Activated CD4-positive, alpha-beta T cell treated with anti-CD3 and anti-CD28 coated beads, Interleukin-2, amount 50 U/mL, for 16 hours (primary cell): ENCODE measurements around the gene GRIN2A.

Source experiments
- DNase-seq: peaks from one replicate; pipeline ENCODE4 v3.0.0-alpha.2; 2020

GRIN2A gene

DNA sequence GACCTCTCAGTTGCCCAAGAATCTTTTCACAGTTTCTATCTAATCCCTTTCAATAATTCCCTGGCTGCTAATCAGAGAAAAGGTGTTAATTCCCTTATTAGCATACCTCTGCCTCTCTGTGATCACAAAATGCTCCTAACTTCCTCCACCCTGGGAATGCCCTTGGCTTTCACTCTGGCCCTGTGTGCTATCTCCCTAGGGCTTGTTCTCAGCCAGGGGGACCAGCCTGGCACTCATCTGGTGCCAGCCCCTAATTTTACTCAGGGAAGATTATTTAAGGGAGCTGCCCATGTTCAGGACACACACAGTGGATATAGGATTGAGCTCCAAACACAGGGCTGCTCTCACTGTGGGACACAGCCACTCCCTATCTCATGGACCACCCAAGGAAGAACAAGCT is 225.2 kb downstream of the GRIN2A start:
- no peak for DNase-seq

GRCh38 chr16:9955677-9956076 is 226.6 kb downstream of the GRIN2A start:
- no peak for DNase-seq

- no peak for DNase-seq
Observed at GRCh38 chr16:9953908-9954570, 228.2 kb downstream of the GRIN2A start.

DNA sequence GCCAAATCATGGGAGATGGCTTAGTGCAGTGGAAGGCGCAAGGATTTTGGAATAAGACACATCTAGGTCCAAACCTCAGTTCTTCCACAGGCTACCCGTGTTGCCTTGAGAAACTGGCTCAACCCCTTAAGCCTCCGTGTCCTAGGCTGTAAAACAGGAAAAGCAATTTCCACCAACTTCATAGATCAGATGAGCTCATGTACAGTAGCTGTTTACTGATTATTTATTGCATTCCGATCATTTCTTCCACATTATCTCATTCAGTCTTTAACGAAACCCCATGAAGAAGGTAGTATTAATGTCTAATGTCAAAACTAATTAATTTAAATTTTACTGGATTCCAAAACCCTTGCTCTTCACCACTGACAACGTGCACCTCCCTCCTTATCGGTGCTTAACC is 231.6 kb downstream of the GRIN2A start:
- DNase-seq = no peak

- DNase-seq = no peak
Observed at GRCh38 chr16:9949396-9949795, 232.8 kb downstream of the GRIN2A start.

DNA sequence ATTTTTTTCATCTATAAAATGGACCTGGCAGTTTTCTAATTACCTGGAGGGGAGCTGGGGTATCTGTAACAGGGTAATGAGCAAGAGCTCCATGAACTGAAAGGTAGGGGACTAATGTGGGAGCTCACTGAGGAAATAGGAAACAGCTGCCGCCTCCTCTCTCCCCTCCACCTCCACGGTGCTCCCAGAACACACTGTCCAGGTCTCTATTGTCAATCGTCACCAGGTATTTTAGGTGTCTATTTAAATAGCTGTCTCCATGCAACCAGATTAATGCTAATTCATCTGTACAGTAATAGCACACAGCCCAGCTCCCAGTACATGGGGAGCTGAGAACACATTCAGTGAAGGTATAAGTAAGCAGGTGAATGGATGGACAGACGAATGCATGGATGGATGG is 233.3 kb downstream of the GRIN2A start:
- DNase-seq = no peak

DNA sequence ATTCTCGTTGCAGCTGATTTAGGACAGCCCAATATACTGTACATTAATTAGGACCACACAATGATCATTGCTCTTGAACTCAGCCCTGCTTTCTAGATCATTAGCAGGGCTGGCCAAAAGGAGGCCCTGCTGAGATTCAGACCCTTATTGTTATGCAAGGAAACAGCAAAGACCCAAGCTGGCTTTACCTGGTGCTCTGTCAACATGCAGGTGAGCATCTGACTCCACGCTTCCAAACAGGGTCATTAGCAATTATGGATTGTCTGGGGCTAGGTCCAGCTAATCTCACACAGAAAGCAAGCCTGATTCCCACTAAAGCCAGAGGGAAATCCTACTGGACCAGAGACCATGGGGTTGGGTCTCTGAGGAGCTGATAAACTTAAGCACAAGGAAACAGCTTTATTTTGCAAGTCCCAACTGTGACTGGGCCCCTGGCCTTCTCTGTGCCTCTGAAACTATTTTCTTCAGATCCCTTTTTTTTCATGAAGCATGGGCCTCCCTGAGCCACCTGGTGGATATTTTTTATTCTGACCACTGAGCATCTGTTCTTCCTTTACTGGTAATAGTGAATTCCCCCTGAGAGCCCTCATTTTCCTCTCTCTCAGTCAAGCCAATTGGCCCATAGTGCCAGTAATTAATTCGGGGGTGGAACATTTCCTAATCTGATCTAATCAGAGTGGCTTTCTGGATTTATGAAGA is 236.1 kb downstream of the GRIN2A start:
- no peak for DNase-seq

GRCh38 chr16:9943121-9943520 is 239.1 kb downstream of the GRIN2A start:
- no peak for DNase-seq

- no peak for DNase-seq
Observed at GRCh38 chr16:9941245-9941644, 241.0 kb downstream of the GRIN2A start.

DNA sequence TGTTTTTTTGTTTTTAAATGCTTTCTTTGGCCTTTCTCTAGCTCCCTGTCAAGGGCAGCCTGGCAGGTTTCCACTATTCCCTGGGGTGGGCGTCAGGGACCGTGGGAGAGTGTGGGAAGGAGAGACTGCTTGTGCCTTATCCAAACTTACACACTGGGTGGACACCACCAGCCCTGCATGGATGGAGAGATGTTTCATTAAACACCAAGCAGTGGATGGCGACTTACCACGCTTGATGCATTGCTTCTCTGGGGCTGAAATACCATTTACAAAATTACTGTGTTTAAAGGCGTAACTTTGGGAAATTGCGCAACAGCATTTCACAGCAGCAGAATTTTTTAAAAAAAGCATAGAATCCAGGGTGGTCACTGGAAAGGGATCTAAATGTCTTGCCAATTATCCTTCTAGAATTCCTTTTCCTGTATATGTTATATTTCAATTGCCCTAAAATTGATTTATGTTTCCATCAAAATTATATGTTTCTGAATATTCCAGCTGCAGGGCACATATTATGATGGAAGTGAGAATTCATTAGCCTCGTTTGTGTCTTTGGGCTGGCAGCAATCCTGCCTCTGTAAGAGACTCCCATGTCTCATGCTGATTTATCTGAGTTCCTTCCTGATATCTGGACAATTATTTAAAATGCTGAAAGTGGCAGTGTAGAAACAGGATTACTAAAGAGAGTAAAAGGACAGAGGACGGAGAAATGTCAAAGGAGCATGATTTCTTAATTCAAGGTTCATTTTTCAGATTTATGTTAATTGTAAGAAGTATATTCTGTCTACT is 247.3 kb downstream of the GRIN2A start:
- no peak for DNase-seq

DNA sequence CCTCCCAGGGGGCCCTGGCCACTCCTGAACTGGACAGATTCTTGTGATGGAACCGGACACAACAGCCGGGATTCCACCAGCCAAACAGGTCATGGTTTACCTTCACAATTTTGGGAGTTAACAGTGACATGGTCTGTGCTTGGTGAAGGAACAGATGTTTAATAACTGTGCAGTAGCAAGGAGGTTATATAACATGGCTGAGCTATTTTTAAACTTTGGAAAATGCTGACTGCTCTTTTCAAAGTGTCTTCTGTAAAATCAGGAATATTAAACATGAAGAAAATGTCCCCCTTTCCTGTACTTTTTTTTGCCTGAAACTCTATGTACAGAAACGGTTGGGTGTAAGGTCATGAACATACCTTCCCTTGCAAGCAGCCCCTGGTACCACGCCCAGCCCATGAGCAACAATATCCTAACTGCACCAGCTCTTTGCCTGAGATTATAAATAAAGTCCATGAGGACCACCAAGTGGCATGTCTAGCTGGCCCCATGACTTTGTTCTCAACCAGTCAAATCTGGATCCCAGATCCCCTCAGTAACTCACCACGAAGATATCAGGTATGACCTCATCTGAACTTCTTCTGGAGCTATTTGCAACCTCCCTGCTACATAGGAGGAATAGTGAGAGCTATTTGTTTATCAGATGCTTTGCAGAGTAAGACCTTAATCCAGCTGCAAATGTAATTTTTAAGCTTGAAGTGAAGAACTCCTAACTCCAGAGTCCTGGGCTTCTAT is 249.1 kb downstream of the GRIN2A start:
- DNase-seq = no peak

DNA sequence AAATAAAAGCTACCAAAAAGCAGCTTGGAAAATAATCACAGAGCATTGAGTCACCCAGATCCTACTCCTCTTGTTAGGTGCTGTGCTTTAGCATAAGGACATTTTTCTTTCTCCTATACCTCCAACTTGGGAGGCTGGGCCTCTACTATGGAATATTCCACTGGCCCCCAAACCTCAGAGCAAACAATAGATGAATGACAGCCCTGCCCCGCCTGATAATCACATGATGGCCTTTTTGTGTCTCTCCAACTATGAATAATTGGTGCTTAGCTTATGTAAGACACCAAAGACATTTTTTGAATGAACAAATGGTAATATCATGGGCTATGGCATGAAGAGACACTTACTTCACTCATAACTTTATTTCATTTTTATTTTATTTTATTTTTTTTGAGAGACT is 250.2 kb downstream of the GRIN2A start:
- DNase-seq = no peak

DNA sequence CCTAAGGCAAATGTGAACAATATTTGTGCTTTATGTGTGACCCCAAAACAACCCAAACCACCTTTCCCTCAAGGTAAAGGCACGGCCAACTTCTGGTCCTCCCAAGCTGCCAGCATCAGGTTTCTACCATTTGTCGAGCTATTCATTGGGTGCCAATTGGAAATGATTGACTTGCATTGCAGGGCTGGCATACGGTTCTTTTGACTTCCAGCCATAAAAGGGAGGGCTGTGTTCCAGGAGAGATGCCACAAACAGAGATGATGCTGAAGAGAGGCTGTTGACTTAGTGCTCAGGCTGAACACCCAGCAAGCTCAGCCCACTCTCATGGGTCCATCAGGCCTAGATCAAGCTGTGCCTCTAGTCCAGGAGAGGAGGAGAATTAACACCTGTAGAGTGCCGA is 252.4 kb downstream of the GRIN2A start:
- DNase-seq = no peak

DNA sequence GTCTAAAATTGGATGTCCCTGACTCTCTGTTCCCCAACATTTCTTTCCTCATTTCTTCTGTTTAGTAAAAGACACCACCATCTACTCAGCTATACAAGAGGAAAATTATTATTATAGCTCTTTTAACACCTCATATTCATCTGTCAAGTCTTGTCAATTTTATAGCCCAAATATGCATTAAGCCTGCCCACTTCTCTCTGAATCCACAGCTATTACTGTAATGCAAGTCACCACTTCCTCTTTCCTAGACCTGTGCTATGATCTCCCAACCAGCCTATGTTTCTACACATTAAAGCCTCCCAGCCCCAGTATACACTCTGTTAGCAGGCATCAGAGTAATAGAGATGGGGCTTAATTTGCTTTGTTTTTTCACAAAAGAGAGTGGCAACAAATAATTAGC is 252.9 kb downstream of the GRIN2A start:
- no peak for DNase-seq

DNA sequence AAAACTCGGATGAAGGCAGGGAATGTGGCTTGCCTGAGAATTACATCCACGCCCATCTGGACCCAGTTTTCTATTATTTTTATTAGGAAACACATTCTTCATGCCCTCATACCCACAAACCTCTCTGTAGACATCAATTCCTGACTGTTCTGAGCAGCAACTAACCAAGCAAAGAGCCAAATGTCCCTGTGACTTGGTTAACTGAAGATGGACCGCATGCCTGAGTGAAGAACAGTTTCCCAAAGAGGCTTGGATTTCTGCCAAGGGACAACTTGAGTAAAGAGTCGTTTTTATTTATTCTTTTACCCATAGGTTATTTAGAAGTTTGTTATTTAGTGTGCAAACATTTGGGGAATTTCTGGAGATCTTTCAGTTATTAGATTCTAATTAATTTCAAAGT is 259.8 kb downstream of the GRIN2A start:
- no peak for DNase-seq

DNA sequence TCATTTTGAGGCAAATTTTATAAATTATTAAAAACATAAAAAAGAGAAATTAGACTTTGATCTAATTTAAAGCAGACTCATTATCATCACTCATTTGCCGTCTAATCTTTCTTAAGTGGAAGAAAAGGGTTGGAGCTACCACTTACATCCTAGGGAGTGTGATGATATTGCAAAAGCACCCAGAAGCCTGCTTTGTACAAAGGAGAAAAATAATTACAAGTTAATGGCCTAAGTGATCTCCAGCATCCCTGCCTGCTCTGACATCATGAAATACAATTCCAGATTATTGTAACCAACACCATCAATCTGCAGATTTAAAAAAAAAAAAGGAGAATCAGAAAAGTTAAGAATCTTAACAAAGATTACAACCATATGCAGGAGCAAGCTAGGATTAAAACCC is 260.2 kb downstream of the GRIN2A start:
- no peak for DNase-seq

DNA sequence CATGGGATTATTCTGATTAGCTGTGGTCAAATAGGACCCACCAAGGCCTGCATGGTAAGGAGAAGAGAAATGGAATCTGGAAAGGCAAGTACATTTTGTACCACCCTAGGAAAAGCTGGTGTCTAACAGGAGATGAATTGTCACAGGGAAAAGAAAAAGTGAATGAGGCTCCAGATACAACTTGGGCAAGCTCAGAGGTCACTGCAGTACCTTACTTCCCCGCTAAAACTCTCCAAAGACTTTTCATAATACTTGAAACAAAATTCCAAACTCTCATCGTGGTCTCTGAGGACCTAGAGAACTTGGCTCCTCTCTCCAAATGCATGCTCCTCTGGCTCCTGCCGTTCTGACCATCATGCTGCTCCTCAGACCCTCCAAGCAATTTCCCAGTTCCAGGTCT is 262.8 kb downstream of the GRIN2A start:
- no peak for DNase-seq

DNA sequence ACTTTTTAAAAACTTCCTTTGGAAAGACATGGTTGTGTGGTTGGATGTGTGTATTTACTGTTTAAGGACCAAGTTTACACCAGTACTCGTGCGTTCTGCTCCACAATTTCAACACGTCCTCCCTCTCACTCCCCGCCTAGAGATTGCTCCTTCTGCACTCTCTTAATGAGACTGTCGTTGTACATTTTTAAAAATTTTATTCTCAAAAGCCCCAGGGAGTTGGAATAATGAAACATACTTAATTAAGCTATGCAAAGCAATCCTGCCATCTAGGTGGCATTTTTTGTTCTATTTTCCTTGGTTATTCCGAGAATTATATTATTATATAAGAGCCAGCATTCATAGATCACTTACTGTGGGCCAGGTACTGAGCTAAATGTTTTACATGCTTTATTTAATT is 264.5 kb downstream of the GRIN2A start:
- no peak for DNase-seq

- DNase-seq = no peak
Observed at GRCh38 chr16:9913604-9914326, 268.5 kb downstream of the GRIN2A start.

DNA sequence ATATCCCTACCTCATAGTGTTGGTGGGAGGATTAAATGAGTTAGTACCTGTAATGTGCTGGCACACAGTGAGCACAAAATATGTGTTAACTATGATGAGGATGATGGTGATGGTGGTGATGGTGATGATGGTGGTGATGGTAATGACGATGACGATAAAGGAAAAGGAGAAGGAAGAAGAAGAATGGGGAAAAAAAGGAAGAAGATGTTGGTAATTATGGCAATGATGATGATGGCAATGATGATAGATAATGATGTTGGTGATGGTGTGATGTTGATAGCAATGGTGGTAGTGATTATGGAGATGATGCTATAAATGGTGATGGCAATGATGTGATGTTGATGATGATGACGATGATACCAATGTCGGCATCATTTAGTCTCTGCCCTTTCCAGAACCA is 270.2 kb downstream of the GRIN2A start:
- no peak for DNase-seq

DNA sequence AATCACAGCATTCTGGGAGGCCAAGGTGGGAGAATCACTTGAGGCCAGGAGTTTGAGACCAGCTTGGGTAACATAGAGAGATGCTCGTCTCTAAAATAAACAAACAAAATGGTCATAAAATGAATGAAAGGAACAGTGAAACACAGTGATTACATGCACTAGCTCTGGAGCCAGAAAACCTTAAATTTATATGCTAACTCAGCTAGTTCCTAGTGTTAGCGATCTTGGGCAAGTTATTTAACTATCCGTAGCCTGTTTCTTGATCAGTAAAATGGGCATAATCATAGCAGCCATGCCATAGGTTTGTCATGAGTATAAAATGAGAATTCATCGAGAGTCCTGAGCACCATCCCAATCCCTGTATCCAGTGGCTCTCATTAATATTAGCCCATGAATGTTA is 271.0 kb downstream of the GRIN2A start:
- no peak for DNase-seq

GRCh38 chr16:9909072-9909825 is 273.0 kb downstream of the GRIN2A start:
- no peak for DNase-seq
